ENCODE results near the gene SKAP2.

- TF ChIP-seq POLR2A (IDR thresholded peaks at IDR 0.05) (no peak), CTCF (IDR thresholded peaks at IDR 0.05) (no peak)
Measured at GRCh38 chr7:26792576-26792975, 71.8 kb downstream of the SKAP2 start.

All from adrenal gland (tissue), 5 donors.